Measurements from ENCODE around the gene TRAPPC10.

Gene TRAPPC10, protein sequence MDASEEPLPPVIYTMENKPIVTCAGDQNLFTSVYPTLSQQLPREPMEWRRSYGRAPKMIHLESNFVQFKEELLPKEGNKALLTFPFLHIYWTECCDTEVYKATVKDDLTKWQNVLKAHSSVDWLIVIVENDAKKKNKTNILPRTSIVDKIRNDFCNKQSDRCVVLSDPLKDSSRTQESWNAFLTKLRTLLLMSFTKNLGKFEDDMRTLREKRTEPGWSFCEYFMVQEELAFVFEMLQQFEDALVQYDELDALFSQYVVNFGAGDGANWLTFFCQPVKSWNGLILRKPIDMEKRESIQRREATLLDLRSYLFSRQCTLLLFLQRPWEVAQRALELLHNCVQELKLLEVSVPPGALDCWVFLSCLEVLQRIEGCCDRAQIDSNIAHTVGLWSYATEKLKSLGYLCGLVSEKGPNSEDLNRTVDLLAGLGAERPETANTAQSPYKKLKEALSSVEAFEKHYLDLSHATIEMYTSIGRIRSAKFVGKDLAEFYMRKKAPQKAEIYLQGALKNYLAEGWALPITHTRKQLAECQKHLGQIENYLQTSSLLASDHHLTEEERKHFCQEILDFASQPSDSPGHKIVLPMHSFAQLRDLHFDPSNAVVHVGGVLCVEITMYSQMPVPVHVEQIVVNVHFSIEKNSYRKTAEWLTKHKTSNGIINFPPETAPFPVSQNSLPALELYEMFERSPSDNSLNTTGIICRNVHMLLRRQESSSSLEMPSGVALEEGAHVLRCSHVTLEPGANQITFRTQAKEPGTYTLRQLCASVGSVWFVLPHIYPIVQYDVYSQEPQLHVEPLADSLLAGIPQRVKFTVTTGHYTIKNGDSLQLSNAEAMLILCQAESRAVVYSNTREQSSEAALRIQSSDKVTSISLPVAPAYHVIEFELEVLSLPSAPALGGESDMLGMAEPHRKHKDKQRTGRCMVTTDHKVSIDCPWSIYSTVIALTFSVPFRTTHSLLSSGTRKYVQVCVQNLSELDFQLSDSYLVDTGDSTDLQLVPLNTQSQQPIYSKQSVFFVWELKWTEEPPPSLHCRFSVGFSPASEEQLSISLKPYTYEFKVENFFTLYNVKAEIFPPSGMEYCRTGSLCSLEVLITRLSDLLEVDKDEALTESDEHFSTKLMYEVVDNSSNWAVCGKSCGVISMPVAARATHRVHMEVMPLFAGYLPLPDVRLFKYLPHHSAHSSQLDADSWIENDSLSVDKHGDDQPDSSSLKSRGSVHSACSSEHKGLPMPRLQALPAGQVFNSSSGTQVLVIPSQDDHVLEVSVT

DNA sequence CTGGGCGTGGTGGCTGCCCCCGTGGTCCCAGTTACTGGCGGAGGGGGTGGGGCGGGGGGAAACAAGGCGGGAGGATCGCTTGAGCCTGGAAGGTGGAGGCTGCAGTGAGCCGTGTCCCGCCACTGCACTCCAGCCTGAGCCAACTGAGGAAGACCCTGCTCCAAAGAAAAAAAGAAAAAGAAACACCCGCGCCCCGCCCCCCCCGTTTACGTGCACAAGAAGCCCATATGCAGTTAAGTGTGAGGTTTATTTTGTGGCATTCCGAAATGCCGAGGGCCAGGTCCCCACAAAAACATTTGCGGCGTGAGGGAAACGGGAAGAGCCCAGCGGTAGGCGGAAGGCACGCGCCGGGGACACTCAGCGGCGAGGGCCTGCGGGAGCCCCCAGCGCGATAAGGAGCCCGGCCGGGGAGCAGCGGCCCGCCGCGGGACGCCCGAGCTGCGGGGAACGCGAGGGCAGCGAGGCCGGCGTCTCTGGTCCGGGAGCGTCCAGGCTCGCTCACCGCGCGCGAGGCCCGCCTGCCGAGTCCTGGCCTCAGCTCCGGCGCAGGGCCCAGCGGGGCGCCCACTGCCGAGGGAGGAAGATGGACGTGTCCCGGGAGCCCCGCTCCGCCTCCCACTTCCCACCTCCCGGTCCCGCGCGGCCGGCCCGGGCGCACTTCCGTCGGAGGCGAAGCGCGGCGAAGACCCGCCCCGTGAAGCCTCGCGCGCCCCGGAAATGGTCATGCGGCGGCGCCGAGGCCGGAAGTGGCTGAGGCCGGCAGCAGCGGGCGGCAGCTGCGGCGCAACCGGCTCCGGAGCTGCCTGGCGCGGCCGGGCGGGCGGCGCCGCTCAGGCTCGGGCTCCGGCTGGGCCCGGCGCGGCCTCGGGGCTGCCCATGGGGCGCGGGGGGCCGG is at the start of gene TRAPPC10:
TRAPPC10 (plus strand) TSS at position 731 of the 895 bp plus-strand sequence. CDS start 185 bp downstream, outside the sequence.
- peak; percentile 80 for DNase-seq (ENCODE audit: low spot score)

DNA sequence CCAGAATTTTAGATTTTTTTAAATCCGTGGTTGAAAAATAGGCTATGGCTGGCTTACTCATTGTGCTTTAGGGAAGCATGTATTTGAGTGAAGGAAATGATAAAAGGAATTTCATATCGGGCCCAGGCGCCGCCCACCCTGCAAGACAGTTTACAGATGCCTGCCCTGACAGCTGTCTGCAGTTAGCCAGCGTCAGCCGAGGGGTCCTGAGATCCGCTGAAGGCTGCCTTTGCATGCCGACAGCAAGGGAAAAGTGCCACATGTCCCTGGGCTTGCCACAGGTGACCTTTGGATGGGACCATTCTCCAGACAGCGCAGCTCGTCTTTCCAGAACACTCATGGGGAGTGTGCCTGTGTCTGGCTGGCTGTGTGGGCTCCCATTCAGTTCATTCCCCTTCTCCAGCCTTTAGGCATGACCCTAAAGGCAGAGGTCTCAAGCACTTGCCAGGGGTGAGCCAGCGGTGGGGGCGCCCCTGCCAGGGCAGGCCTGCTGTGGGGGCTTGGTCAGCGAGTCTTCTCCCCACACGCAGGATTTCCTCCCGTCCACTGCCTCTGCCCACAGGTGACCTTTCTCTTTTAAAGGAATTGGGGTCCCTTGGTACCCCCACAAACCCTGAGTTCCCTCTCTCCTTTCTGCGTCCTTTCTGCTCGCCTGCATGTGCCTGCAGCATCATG is 46.1 kb upstream of the TRAPPC10 start:
- DNase-seq (ENCODE audit: low spot score), result no peak

DNA sequence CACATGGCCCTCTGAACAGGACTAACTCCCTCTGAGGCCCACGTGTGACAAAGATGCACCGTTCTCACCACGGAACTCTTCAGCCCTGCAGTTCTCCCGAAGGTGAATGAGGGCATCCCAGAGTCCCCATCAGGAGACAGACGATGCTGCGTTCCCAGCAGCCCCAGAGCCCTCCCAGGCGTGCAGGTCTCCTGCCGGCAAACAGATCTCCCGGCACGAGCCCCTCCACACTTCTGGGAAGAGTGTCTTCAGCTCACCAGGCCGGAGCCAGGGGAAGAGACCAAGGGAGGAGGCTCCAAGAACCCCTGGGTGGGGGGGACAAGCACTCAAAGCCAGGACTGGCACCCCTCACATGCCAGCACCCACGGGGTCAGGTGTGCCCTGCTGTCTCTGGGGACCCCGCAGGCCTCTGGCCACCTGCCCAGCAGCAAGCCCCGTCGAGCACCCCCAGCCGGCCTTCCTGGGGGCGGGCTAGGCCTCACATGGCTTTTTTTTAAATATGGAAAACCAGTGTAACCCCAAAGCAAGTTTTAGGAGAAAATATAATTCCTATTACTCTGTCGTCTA is 45.1 kb upstream of the TRAPPC10 start:
- DNase-seq (ENCODE audit: low spot score), result no peak

DNA sequence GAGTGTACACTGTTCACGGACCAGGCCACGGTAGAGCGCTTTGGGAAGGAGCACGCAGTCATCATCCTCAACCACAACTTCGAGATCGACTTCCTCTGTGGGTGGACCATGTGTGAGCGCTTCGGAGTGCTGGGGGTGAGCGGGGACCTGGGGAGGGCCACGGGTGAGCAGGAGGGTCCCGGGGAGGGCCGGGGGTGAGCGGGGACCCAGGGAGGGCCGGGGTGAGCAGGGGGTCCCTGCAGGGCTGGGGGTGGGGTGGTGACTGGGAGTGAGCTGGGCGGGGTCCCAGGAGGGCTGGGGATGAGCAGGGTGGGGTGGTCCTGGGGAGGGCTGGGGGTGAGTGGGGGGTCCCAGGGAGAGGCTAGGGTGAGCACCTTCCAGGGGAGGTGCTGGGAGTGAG is 44.1 kb upstream of the TRAPPC10 start:
- DNase-seq (ENCODE audit: low spot score), result no peak

DNA sequence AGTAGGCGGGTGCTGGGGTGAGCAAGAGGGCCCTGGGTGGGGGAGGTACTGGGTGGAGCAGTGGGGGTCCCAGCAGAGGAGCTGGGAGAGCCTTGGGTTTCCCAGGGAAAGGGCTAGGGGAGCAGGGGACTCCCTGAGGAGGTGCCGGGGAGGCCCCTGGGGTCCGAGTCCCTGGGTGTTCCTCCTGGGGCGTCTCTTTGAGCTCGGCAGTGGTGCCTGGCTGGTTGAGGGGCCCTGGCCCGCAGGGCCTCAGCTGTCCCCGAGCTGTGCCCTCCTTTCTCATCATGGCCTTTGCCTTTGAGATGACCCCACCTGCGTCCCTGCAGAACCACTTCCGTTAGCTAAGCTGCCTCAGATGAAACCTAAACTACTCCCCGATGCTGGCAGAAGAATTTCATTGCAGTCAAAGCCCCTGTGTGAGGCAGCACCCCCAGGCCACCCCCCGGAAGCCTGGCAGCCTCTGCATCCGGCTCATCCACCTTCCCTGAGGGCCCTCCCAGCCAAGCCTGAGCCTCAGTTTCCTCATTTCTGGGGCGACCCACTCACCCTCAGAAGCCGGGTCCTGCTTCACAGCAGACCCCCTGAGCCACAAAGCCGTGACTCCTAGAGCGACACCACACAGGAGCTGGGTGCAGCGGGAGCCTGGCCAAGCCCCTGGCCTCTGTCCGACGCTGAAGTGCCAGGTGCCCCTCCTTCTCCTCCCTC is 43.5 kb upstream of the TRAPPC10 start:
- DNase-seq (ENCODE audit: low spot score), result no peak

DNA sequence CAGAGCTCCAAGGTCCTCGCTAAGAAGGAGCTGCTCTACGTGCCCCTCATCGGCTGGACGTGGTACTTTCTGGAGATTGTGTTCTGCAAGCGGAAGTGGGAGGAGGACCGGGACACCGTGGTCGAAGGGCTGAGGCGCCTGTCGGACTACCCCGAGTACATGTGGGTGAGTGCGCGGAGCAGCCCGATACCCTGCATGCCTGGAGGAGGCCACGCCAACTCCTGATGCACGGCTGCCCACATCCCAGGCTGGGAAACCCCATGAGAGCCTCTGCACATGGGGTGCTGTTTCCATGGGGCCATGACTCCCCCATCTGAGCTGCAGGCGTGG is 43.0 kb upstream of the TRAPPC10 start:
- DNase-seq (ENCODE audit: low spot score), result no peak

DNA sequence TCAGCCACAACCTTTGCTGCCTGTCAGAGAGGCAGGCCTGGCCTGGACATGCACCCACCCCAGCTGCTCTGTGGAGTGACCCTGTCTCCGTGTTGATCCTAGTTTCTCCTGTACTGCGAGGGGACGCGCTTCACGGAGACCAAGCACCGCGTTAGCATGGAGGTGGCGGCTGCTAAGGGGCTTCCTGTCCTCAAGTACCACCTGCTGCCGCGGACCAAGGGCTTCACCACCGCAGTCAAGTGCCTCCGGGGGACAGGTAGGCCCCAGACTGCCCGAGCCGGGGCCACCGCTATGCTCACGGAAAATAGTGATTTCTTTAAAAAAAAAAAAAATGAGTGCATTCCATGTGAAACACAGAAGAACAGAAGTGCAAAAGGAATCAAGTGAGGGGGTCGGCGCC is 41.6 kb upstream of the TRAPPC10 start:
- no peak for DNase-seq (ENCODE audit: low spot score)

DNA sequence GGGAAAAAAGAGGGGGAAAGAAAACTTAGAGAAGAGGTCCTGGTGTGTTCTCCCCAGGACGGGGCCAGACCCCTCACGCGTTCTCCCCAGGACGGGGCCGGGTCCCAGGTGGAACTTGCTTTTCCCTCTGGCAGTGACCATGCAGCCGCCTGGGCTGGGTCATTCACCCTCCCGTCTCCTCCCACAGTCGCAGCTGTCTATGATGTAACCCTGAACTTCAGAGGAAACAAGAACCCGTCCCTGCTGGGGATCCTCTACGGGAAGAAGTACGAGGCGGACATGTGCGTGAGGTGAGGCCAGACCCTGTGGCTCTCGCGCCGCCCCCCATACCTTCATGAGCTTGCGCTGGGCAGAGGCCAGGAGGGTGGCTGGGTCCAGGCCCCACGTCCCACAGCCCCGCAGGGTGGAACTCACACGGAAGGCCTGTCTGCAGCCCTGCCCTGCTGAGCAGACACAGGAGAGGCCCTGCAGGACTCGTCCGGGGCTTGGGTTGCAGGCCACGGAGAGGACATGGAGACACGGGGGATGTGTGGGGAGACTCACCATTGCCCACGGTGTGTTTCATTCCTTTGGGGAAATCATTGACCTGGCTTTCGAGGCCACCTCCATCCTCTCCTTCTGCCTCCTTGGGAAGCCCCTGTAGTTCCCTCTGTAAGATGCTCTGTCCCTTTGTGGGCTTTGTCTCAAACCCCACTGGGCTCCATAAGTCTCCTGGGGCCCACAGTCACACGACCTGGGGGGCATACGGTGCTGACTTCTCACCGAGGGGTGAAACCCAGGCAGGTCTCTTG is 40.7 kb upstream of the TRAPPC10 start:
- DNase-seq (ENCODE audit: low spot score), result no peak

DNA sequence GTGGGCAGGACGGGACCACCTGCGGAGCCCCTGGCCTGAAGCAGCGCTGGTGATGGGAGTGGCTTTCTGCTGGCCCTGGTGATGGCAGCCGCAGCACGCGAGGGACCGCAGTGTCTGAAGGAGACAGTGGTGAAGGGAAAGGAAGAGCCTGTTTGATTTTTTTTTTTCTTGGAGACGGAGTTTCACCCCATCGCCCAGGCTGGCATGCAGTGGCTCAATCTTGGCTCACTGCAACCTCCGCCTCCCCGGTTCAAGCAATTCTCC is 40.2 kb upstream of the TRAPPC10 start:
- DNase-seq (ENCODE audit: low spot score), result no peak

DNA sequence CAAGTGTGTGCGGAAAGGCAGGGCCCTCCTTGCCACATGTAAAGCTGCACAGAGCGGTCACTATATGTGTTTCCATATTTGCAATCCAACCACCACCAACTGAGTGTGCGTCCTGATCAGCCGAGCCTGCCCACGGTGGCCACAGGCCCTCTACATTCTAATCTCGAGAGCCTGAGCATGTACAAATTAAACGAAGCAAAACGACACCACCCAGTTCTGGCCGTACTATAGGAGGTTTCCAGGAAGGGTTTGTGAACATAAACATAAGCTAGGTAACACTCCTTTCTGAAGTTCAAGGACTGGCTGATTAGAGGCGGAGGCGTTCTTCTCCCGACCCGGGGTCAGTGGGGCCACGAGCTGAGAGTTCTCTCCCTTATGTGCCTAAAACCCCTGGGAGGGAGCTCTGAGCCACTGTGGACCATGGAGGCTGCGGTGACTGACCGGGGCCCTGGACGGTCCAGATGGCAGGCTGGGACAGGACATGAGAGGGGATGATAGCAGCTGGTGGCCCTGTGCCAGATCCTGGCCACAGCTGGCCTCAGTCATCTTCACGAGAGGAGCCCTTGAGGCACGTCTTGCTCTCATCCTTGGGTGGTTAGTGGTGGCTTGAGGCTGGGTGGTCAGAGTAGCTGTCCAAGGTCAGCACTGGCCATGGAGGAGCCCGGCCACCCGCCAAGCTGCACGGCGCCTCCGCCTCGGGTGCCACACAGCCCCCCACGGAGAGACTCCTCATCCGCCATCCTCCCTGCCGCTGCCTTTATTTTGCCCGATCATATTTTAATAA is 39.1 kb upstream of the TRAPPC10 start:
- no peak for DNase-seq (ENCODE audit: low spot score)

DNA sequence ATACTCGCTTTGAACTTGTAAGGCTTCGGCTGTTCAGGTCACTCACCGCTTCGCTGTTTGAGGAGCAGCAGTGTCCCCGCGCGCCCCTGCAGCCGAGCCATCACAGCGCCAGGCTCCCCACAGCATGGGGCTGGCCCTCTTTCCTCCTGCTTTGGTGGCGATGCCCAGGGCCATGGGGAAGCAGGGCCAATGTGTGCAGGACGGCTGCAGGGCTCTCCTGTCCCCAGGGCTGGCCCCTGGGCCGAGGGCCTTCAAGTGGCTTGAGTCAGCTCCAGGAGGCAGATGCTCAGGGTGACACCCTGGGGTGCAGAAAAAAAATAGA is 38.5 kb upstream of the TRAPPC10 start:
- no peak for DNase-seq (ENCODE audit: low spot score)

DNA sequence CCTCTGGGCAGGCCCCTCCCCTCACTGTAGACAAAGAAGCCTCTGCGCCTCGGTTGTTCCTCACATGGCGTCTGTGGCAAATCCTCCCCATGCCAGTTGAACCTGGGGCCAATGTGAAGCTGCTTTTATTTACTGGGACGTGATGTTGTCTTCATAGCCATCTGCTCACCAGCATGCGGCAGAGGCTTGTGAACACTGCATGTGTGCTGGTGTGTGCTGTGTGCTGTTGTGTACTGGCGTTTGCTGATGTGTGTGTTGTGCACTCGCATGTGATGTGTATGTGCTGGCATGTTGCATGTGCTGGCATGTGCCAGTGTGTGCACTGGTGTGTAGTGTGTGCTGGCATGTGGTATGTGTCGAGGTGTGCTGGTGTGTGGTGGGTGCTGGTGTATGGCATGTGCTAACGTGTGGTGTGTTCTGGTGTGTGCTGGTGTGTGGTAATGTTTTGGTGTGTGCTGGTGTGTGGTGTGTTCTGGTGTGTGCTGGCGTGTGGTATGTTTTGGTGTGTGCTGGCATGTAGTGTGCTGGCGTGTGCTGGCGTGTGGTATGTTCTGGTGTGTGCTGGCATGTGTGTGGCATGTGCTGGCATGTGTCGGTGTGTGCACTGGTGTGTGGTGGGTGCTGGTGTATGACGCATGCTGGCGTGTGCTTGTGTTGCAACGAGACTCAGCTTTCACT is 37.2 kb upstream of the TRAPPC10 start:
- no peak for DNase-seq (ENCODE audit: low spot score)

DNA sequence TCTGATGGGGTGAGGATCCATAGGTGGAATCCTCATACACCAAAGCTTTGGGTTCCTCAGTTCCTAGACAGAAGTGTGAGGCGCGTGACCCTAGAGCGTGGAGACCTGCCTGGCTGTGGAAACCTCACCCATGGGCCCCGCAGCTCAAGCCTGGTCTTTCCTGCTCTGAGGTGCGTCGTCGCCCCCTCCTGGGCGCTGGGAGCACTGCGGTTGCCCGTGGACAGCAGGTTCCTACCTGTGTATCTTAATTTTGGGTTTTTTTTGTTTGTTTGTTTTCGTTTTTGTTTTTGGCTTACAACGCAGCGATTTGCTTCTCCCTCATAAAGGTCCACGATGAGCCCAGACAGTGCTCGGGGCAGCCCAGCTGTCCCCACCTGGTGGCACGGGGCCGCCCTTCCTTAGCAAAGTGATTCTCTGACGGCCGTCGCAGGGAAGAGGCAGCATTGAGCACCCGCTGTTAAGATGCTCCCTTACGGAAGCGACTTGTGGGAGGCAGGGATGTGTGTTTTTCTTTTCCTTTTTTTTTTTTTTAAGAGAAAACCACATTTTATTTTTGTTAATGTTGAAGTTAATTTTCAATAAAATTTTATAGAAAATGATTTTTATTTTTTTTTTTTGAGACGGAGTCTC is 36.5 kb upstream of the TRAPPC10 start:
- DNase-seq (ENCODE audit: low spot score), result peak; percentile 75

DNA sequence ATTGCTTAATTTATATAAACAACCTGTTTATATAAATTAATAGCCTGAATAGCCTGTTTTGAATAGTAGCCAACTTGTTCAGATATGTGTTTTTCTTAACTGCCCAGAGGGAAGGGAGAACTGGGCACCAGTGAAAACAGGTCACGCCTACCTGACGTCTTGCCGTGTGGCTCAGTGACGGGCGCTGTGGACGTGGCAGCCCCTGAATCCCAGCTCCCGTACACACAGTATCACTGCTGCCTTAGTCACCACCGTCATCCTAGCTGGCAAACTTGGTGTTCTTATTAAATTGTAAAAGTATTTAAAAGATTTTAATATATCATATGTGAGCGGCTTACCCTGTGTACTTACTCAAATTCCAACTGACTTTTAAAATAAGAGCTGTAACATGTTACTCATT is 35.4 kb upstream of the TRAPPC10 start:
- no peak for DNase-seq (ENCODE audit: low spot score)

DNA sequence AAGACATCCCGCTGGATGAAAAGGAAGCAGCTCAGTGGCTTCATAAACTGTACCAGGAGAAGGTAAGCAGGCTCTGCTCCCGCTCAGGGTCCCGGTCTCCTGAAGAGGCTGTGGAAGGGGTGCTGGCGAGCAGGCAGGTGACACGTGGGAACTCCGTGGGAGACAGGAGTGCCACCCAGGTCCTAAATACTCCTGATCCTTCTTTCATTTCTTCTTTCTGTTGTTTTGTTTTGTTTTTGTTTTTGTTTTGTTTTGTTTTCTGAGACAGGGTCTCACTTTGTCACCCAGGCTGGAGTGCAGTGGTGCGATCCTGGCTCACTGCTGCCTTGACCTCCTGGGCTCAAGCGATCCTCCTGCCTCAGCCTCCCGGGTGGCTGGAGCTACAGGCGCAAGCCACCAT is 34.0 kb upstream of the TRAPPC10 start:
- DNase-seq (ENCODE audit: low spot score), result no peak

DNA sequence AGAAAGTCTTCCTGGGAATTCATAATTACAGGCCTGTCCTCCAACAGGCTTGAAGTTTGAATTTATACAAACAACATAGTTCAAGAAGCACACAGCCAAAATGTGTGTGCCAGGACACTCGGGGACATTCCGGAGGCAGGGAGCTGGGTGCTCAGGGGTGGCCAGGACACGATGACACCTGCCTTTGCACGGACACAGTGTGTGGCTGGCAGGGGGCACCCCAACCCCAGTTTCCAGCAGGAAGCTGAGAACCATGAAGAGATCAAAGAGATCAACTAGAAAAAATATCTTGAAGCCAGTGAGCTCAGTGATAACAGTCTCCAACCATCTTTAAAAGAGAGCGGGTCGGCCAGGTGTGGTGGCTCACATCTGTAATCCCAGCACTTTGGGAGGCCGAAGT is 32.5 kb upstream of the TRAPPC10 start:
- no peak for DNase-seq (ENCODE audit: low spot score)

DNA sequence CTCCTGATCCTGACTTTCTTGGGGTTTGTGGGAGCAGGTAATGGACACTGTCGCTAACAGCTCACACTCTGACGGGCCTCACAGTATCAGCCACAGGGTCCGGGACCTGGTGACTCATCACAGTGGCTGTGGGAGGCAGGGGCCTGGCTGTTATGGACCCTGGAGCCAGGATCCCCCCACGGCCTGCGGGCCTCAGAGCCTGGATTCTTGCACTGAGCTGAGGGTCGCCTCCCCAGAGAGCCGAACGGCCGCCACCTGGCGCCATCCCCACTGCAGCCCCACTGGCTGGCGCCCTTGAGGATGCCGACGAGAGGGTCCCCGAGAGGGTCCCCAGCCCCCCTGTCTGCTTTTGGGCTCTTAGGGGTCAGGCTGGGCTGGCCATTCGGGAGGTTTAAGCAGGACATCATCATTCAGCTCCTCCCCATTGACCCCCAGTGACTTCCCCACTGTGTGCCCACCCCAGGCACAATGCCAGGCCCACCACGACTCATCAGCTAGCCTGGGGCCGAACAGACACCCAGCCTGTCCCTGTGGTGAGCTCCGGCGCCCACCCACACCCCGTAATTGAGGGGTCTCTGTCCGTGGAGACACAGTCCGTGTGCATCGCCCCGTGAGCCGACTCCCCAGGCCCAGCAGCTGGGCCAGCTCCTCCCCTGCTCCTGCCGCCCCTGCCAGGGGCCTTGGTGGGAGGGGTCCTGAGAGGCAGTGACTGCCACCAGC is 30.8 kb upstream of the TRAPPC10 start:
- DNase-seq (ENCODE audit: low spot score), result no peak

Measured in activated CD4-positive, alpha-beta T cell treated with anti-CD3 and anti-CD28 coated beads, Interleukin-2, Interleukin-4, amounts not matched to agents 100 ng/mL and 50 ng/mL, durations not matched to agents 16 hours and 8 hours (primary cell).